K562 (cell line): ENCODE data around the gene SGTB. TPM values are rescaled to one million over a fixed set of nuclear protein-coding genes. Genes with fewer than 3 reads are reported as not detected.
A peak's percentile ranks its signal among the peaks of the same experiment; 100 is the strongest.

Experiments used
- ATAC-seq: fragments of 200-7000 bp; cut with Tn5 transposase; 3 replicates; pipeline ENCODE4 v1.9.1; 2020; ENCODE audit warnings: moderate library complexity
- BruUV-seq: library from RNA; stranded (reverse); fragments of 400-500 nt; replicated peaks from 2 replicates; lab custom pipeline; 2021; lab: Mats Ljungman, UMichigan
- CTCF ChIA-PET: fragments of 300-600 bp; formaldehyde crosslinking; extraction: SDS; loops from one replicate; lab custom pipeline; 2021; ENCODE audit warnings: low intra/inter-chr PET ratio; lab: Yijun Ruan, JAX
- POLR2A ChIA-PET: fragments of 300-600, 350-650 bp; sonication (Branson Sonifier 250); formaldehyde crosslinking; extraction: SDS; loops from one replicate; lab custom pipeline; 2021; ENCODE audit warnings: antibody characterized with exemption, inconsistent platforms; lab: Yijun Ruan, JAX
- DNase-seq, 4 experiments: peaks; one replicate each; pipeline versions ENCODE4 v3.0.0 to v3.0.0-alpha.2; 2011 to 2018; ENCODE audit warnings: low spot score in 3 of 4, mixed read lengths in 3 of 4; ENCODE audit errors: extremely low read depth in 1 of 4
- FAIRE-seq: peaks from 2 replicates; lab custom pipeline; 2011; peaks lifted over from hg19 to GRCh38; lab: Jason Lieb, UNC
- H2AFZ ChIP-seq: 2 replicates; pipeline ENCODE4 v1.6.0; 2011; ENCODE audit warnings: low read depth, low read length, control low read depth, inconsistent platforms
- H3K27ac ChIP-seq: fragments of 200-600 bp; 3 replicates; pipeline ENCODE4 v1.8.0; 2011; ENCODE audit warnings: low read depth, mild to moderate bottlenecking, control low read depth, inconsistent platforms, low read length, moderate library complexity, mixed read lengths; ENCODE audit errors: extremely low read depth
- H3K27me3 ChIP-seq, 2 experiments: fragments of 300-600 bp in 1 of 2; 2 replicates in 1 of 2; 3 replicates in 1 of 2; pipeline versions ENCODE4 v1.6.0 to v1.8.0; 2011; ENCODE audit warnings: inconsistent platforms in 2 of 2, low read length in 2 of 2, mild to moderate bottlenecking in 1 of 2, mixed read lengths in 1 of 2, moderate library complexity in 1 of 2; ENCODE audit not compliant: control insufficient read depth in 2 of 2, insufficient read depth in 2 of 2
- H3K36me3 ChIP-seq: fragments of 300-600 bp; 3 replicates; pipeline ENCODE4 v1.8.0; 2011; ENCODE audit warnings: mild to moderate bottlenecking, low read length, inconsistent platforms; ENCODE audit not compliant: control insufficient read depth, insufficient read depth
- H3K4me1 ChIP-seq, 2 experiments: fragments of 200-600 bp in 1 of 2; replicated peaks in 1 of 2; 2 replicates in 1 of 2; 3 replicates in 1 of 2; pipeline versions ENCODE4 v1.5.1 to v1.8.0; 2011; ENCODE audit warnings: inconsistent platforms in 2 of 2, low read length in 2 of 2, mild to moderate bottlenecking in 1 of 2, mixed read lengths in 1 of 2, moderate library complexity in 1 of 2; ENCODE audit not compliant: control insufficient read depth in 2 of 2, insufficient read depth in 2 of 2
- H3K4me2 ChIP-seq: 2 replicates; pipeline ENCODE4 v1.6.1; 2011; ENCODE audit warnings: low read length, control low read depth, inconsistent platforms, mixed read lengths; ENCODE audit not compliant: insufficient read depth
- H3K4me3 ChIP-seq: fragments of 200-600 bp; sonication (generic), shearing (Covaris generic); 2 replicates; pipeline ENCODE4 v1.5.1; 2016; ENCODE audit warnings: control low read depth, inconsistent platforms
- H3K79me2 ChIP-seq: fragments of 200-600 bp; 3 replicates; pipeline ENCODE4 v1.8.0; 2011; ENCODE audit warnings: low read length, inconsistent platforms; ENCODE audit not compliant: control insufficient read depth, insufficient read depth
- H3K9ac ChIP-seq, 2 experiments: 2 replicates each; pipeline versions ENCODE4 v1.6.0 to v1.6.1; 2011; ENCODE audit warnings: low read depth in 2 of 2, low read length in 2 of 2, control low read depth in 1 of 2, inconsistent platforms in 1 of 2, mild to moderate bottlenecking in 1 of 2, mixed read lengths in 1 of 2; ENCODE audit not compliant: insufficient read depth in 1 of 2
- H3K9me1 ChIP-seq: one replicate; pipeline ENCODE4 v1.6.0; 2011; ENCODE audit warnings: inconsistent platforms, mild to moderate bottlenecking, low read length, moderate library complexity; ENCODE audit not compliant: control insufficient read depth, insufficient read depth
- H3K9me3 ChIP-seq: replicated peaks from 2 replicates; pipeline ENCODE4 v1.5.1; 2011; ENCODE audit warnings: low read depth, low read length, inconsistent platforms; ENCODE audit not compliant: control insufficient read depth, insufficient read depth
- H4K20me1 ChIP-seq: replicated peaks from 2 replicates; pipeline ENCODE4 v1.6.1; 2011; ENCODE audit warnings: low read length, inconsistent platforms, mixed read lengths; ENCODE audit not compliant: control insufficient read depth, insufficient read depth
- CREB3 ChIP-seq: fragments of 450-650 bp; conservative IDR thresholded peaks from 2 replicates; pipeline ENCODE4 v1.6.1; 2016; ENCODE audit warnings: missing genetic modification characterization, low read depth, mild to moderate bottlenecking, missing compliant biosample characterization, moderate library complexity
- DIDO1 ChIP-seq: fragments of 450-650 bp; IDR thresholded peaks from 2 replicates; pipeline ENCODE4 v1.6.1; 2016; ENCODE audit warnings: low read depth, missing biosample characterization, missing genetic modification characterization
- ELK3 ChIP-seq: fragments of 450-650 bp; formaldehyde crosslinking; IDR thresholded peaks from 2 replicates; pipeline ENCODE4 v1.4.0; 2020; ENCODE audit warnings: mild to moderate bottlenecking
- HLTF ChIP-seq: fragments of 450-650 bp; IDR thresholded peaks from 2 replicates; pipeline ENCODE4 v1.6.1; 2016
- JUNB ChIP-seq: fragments of 450-650 bp; formaldehyde crosslinking; conservative IDR thresholded peaks from 2 replicates; pipeline ENCODE4 v1.4.0; 2020; ENCODE audit warnings: mild to moderate bottlenecking
- KAT7 ChIP-seq: sonication (generic); formaldehyde crosslinking; IDR thresholded peaks from 2 replicates; pipeline ENCODE4 v1.8.0; 2022; ENCODE audit warnings: missing genetic modification reagents, mild to moderate bottlenecking, borderline replicate concordance
- KLF16 ChIP-seq: IDR thresholded peaks from 2 replicates; pipeline ENCODE4 v1.6.1; 2016; ENCODE audit warnings: antibody characterized with exemption
- NELFE ChIP-seq: IDR thresholded peaks from 2 replicates; pipeline ENCODE4 v1.6.1; 2011; ENCODE audit warnings: mild to moderate bottlenecking; ENCODE audit not compliant: insufficient read depth, insufficient read length
- NKRF ChIP-seq: fragments of 450-650 bp; IDR thresholded peaks from 2 replicates; pipeline ENCODE4 v1.6.1; 2016; ENCODE audit warnings: borderline replicate concordance
- NR3C1 ChIP-seq: sonication (generic); formaldehyde crosslinking; IDR thresholded peaks from 2 replicates; pipeline ENCODE4 v1.8.1; 2022; ENCODE audit warnings: missing genetic modification reagents
- SMARCA4 ChIP-seq: fragments of 450-650 bp; IDR thresholded peaks from 2 replicates; pipeline ENCODE4 v1.6.1; 2016
- SMARCA5 ChIP-seq: fragments of 450-650 bp; IDR thresholded peaks from 2 replicates; pipeline ENCODE4 v1.6.1; 2016
- TAF1 ChIP-seq: IDR thresholded peaks from 2 replicates; pipeline ENCODE4 v1.6.1; 2011; ENCODE audit warnings: mild to moderate bottlenecking, low read length, moderate library complexity; ENCODE audit not compliant: insufficient read depth, control insufficient read depth, severe bottlenecking; ENCODE audit errors: extremely low read depth
- YY1 ChIP-seq, 3 experiments: IDR thresholded peaks; 2 replicates each; pipeline ENCODE4 v1.6.1; 2011; ENCODE audit warnings: low read length in 2 of 3, mild to moderate bottlenecking in 2 of 3, moderate library complexity in 2 of 3, borderline replicate concordance in 1 of 3, control low read depth in 1 of 3, low read depth in 1 of 3; ENCODE audit not compliant: insufficient read depth in 3 of 3, insufficient replicate concordance in 2 of 3, control insufficient read depth in 1 of 3, insufficient read length in 1 of 3; ENCODE audit errors: extremely low read depth in 1 of 3
- ZFP30 ChIP-seq: fragments of 250-450 bp; sonication (Bioruptor Pico); IDR thresholded peaks from 2 replicates; pipeline ENCODE4 v1.8.0; 2022; ENCODE audit warnings: moderate library complexity, mild to moderate bottlenecking, inconsistent platforms, borderline replicate concordance
- ZNF449 ChIP-seq: fragments of 250-450 bp; sonication (Bioruptor Pico); IDR thresholded peaks from 2 replicates; pipeline ENCODE4 v1.8.0; 2022; ENCODE audit warnings: moderate library complexity, mild to moderate bottlenecking, inconsistent platforms
- WGBS: fragments of 100-300 bp; shearing (Covaris generic); methylation state at CpG from one replicate; pipeline ENCODE4 v1.1.6; 2016; ENCODE audit warnings: low coverage, mixed read lengths; ENCODE audit not compliant: insufficient coverage; ENCODE audit errors: missing lambda C conversion rate; 5-methylcytosine and 5-hydroxymethylcytosine counted together
- in situ Hi-C: fragments of 300-500 bp; cut with MboI; formaldehyde crosslinking; loops from 4 replicates; pipeline ENCODE4 v1.15.0; 2018; ENCODE audit warnings: inconsistent platforms, mixed read lengths
- intact Hi-C: fragments of 100-400 bp; cut with micrococcal nuclease; formaldehyde crosslinking; loops from 2 replicates; pipeline ENCODE4 v1.14.2; 2022
- polyA plus RNA-seq, 8 experiments: library from polyadenylated mRNA; depleted of rRNA in 4 of 8; stranded (reverse) in 5 of 8; unstranded in 3 of 8; fragments of >200 nt; fragmentation: Nextera tagmentation in 2 of 8; fragmentation: Illumina TruSeq in 1 of 8; extraction: Ambion mirVana in 2 of 8; extraction: Trizol in 1 of 8; gene quantifications; 2 replicates each; pipeline versions ENCODE4 v1.2.1 to v1.2.3, GENCODE V29; 2011 to 2014; ENCODE audit warnings: inconsistent platforms in 1 of 8, missing spikeins in 1 of 8
- total RNA-seq, 7 experiments: library from RNA; depleted of rRNA in 6 of 7; stranded (reverse); fragments of >200 nt in 6 of 7; fragmentation: Illumina TruSeq in 2 of 7; extraction: Trizol in 2 of 7; gene quantifications; 2 replicates each; pipeline versions ENCODE4 v1.2.1 to v1.2.3, GENCODE V29; 2011 to 2021; ENCODE audit warnings: low replicate concordance in 1 of 7

SGTB gene
- total and polyA plus RNA-seq, 9 of the 15 experiments (the other 6 are each of a cell fraction or from before 2014, with no cell fraction given), result 1.3 to 8.4 (median 4.8) TPM

GRCh38 chr5:65623482-65623881 lies 98.4 kb downstream of the SGTB start:
- Histone ChIP-seq H3K9me1 (no peaks in the 10 kb centered on the region), H3K36me3 (peaks cover 8% of the 10 kb centered on the region; the same call in 2 of the 3 replicates), H3K4me3 (peak overlapping the region; percentile 59), H3K9me3 (no peaks in the 10 kb centered on the region), H3K9ac (peak overlapping the region; percentile 8 to 91; a peak in 2 of 4 replicates), H4K20me1 (no peaks in the 10 kb centered on the region; the same call in 1 of the 2 replicates), H3K27me3 (no peaks in the 10 kb centered on the region), H3K27ac (peak overlapping the region; percentile 84), H2AFZ (peak overlapping the region; percentile 100), H3K79me2 (peaks cover 75% of the 10 kb centered on the region), H3K4me1 (peaks cover 6 to 14% of the 10 kb centered on the region in 2 experiments), H3K4me2 (peak overlapping the region; percentile 95)
- no peak for FAIRE-seq
- in situ Hi-C loops (no loop called here), intact Hi-C loops (loop anchor here (10.0 kb wide), 1 partner anchor 301 kb away; the partner anchor contains the start of gene ERBIN)
- TF ChIP-seq JUNB (CRISPR knock-in tag), result no peak
- TF ChIP-seq DIDO1, result no peak
- no peak for TF ChIP-seq SMARCA5
- no peak for TF ChIP-seq ZNF449 (CRISPR knock-in tag)
- no peak for TF ChIP-seq NELFE
- no peak for TF ChIP-seq NKRF
- no peak for TF ChIP-seq ZFP30 (CRISPR knock-in tag)
- no peak for TF ChIP-seq TAF1
- no peak for TF ChIP-seq NR3C1
- no peak for TF ChIP-seq KAT7 (CRISPR knock-in tag)
- TF ChIP-seq YY1 (IDR thresholded peaks at IDR 0.05; ENCODE audit: borderline replicate concordance in 1 of 3, control insufficient read depth in 1 of 3, extremely low read depth in 1 of 3, insufficient read depth in 3 of 3, insufficient read length in 1 of 3, insufficient replicate concordance in 2 of 3, low read depth in 1 of 3, low read length in 2 of 3), result no peak
- no peak for TF ChIP-seq ELK3
- TF ChIP-seq KLF16, result no peak
- no peak for TF ChIP-seq CREB3
- TF ChIP-seq HLTF, result no peak
- no peak for TF ChIP-seq SMARCA4
- under 1% methylated on average over 9 of the region's 9 CpGs for WGBS
- POLR2A ChIA-PET, result interaction anchor here (0.6 to 1.4 kb wide), 3 partner anchors 10 to 60 kb away, joined by 3 to 5 read pairs (median 4); partner anchors contain the start of genes CENPK and PPWD1
- ATAC-seq, result peak; percentile 13; the same call in 2 of the 3 replicates
- DNase-seq, result peak; percentile 13 to 23 (median 16)
- BruUV-seq, result no TSS peak
- CTCF ChIA-PET, result no interaction called here
